ENCODE results near the gene PLA2G2C.

The PLA2G2C gene

GRCh38 chr1:20207546-20207945 lies 21.2 kb upstream of the PLA2G2C start:
- no peak for DNase-seq

GRCh38 chr1:20202166-20202565 lies 15.8 kb upstream of the PLA2G2C start:
- no peak for DNase-seq

GRCh38 chr1:20200966-20201365 lies 14.6 kb upstream of the PLA2G2C start:
- no peak for DNase-seq

GRCh38 chr1:20199840-20200239 lies 13.5 kb upstream of the PLA2G2C start:
- no peak for DNase-seq

GRCh38 chr1:20199403-20199802 lies 13.1 kb upstream of the PLA2G2C start:
- no peak for DNase-seq

- DNase-seq: no peak
Observed at GRCh38 chr1:20198918-20199317, 12.6 kb upstream of the PLA2G2C start.

GRCh38 chr1:20198296-20198695 lies 12.0 kb upstream of the PLA2G2C start:
- no peak for DNase-seq

- DNase-seq: no peak
Observed at GRCh38 chr1:20197329-20197791, 11.0 kb upstream of the PLA2G2C start.

- no peak for DNase-seq
Observed at GRCh38 chr1:20195462-20195780, 9.1 kb upstream of the PLA2G2C start.

GRCh38 chr1:20194757-20195461 lies 8.6 kb upstream of the PLA2G2C start:
- peak; percentile 51 for DNase-seq

GRCh38 chr1:20194224-20194623 lies 7.9 kb upstream of the PLA2G2C start:
- no peak for DNase-seq

- DNase-seq: no peak
Observed at GRCh38 chr1:20192871-20193411, 6.6 kb upstream of the PLA2G2C start.

- no peak for DNase-seq
Observed at GRCh38 chr1:20192364-20192763, 6.0 kb upstream of the PLA2G2C start.

GRCh38 chr1:20191266-20191825 lies 5.0 kb upstream of the PLA2G2C start:
- no peak for DNase-seq

GRCh38 chr1:20190256-20191160 lies 4.2 kb upstream of the PLA2G2C start:
- DNase-seq: no peak

- DNase-seq: no peak
Observed at GRCh38 chr1:20189664-20190063, 3.3 kb upstream of the PLA2G2C start.

GRCh38 chr1:20188455-20188817 lies 2.1 kb upstream of the PLA2G2C start:
- no peak for DNase-seq

GRCh38 chr1:20187813-20188454 lies 1.6 kb upstream of the PLA2G2C start:
- no peak for DNase-seq

- DNase-seq: peak; percentile 18
Observed at GRCh38 chr1:20187103-20187812, 940 bp upstream of the PLA2G2C start.

GRCh38 chr1:20184997-20185833 lies 1.1 kb downstream of the PLA2G2C start:
- peak; percentile 72 for DNase-seq

GRCh38 chr1:20184481-20184900 lies 1.8 kb downstream of the PLA2G2C start:
- no peak for DNase-seq
